Panc1 (cell line): ENCODE results near the gene GRIK3. TPM values are rescaled to one million over a fixed set of nuclear protein-coding genes. Genes with fewer than 3 reads are reported as not detected.
"Not testable (repeated sequence)": the region's sequence is repeated elsewhere in the genome, so short reads cannot be mapped to it uniquely, and the experiment has no call there.

Experiments used
- ATAC-seq: fragments of 200-7000 bp; cut with Tn5 transposase; 2 replicates; pipeline ENCODE4 v1.9.1; 2020; ENCODE audit warnings: mild to moderate bottlenecking, moderate library complexity
- BruUV-seq: library from RNA; stranded (reverse); fragments of 400-500 nt; replicated peaks from 2 replicates; lab custom pipeline; 2021; lab: Mats Ljungman, UMichigan
- CTCF ChIA-PET: fragments of 300-600 bp; sonication (Branson Sonifier 250); formaldehyde crosslinking; loops from one replicate; lab custom pipeline; 2022; ENCODE audit warnings: antibody characterized with exemption; lab: Charles Lee
- POLR2A ChIA-PET: fragments of 300-600 bp; sonication (Branson Sonifier 250); formaldehyde crosslinking; loops from one replicate; lab custom pipeline; 2022; ENCODE audit warnings: antibody characterized with exemption; lab: Charles Lee
- DNase-seq: peaks from one replicate; pipeline ENCODE4 v3.0.0-alpha.2; 2010; ENCODE audit warnings: low read depth, low spot score
- H3K27ac ChIP-seq: 2 replicates; pipeline ENCODE4 v1.5.1; 2011; ENCODE audit warnings: mild to moderate bottlenecking, low read length, inconsistent platforms
- H3K27me3 ChIP-seq: fragments of 200-500 bp; sonication (Bioruptor generic); 2 replicates; pipeline ENCODE4 v1.6.0; 2014; ENCODE audit warnings: low read length, inconsistent platforms; ENCODE audit not compliant: control insufficient read depth, insufficient read depth
- H3K36me3 ChIP-seq: fragments of 200-500 bp; sonication (Bioruptor generic); 2 replicates; pipeline ENCODE4 v1.5.1; 2014; ENCODE audit warnings: inconsistent platforms, mild to moderate bottlenecking, low read length, moderate library complexity; ENCODE audit not compliant: control insufficient read depth, insufficient read depth
- H3K4me1 ChIP-seq: 2 replicates; pipeline ENCODE4 v1.5.1; 2011; ENCODE audit warnings: inconsistent platforms, mild to moderate bottlenecking, low read length, moderate library complexity; ENCODE audit not compliant: control insufficient read depth, insufficient read depth
- H3K4me3 ChIP-seq, 2 experiments: 2 replicates each; pipeline ENCODE4 v1.5.1; 2011 to 2012; ENCODE audit warnings: low read depth in 2 of 2, low read length in 2 of 2, mild to moderate bottlenecking in 2 of 2, inconsistent platforms in 1 of 2, moderate library complexity in 1 of 2
- H3K9me3 ChIP-seq: fragments of 200-500 bp; sonication (Bioruptor generic); 2 replicates; pipeline ENCODE4 v1.5.1; 2014; ENCODE audit warnings: low read depth, mild to moderate bottlenecking, inconsistent platforms, low read length, moderate library complexity; ENCODE audit not compliant: control insufficient read depth, insufficient read depth
- POLR2AphosphoS5 ChIP-seq: IDR thresholded peaks from 2 replicates; pipeline ENCODE4 v1.6.1; 2012; ENCODE audit warnings: mild to moderate bottlenecking, low read depth, low read length, moderate library complexity
- SIN3A ChIP-seq: IDR thresholded peaks from 2 replicates; pipeline ENCODE4 v1.6.1; 2012; ENCODE audit warnings: low read depth, mild to moderate bottlenecking, low read length, moderate library complexity, borderline replicate concordance; ENCODE audit not compliant: insufficient read depth
- TCF7L2 ChIP-seq: IDR thresholded peaks from 2 replicates; pipeline ENCODE4 v1.6.1; 2011; ENCODE audit warnings: mild to moderate bottlenecking, low read depth, low read length, inconsistent platforms
- in situ Hi-C: cut with HindIII; loops from 2 replicates; pipeline ENCODE4 v1.10.0; 2016; ENCODE audit warnings: low sequenced_read_pairs, low pct_unique_long_range_greater_than_20kb
- intact Hi-C: fragments of 100-400 bp; cut with micrococcal nuclease; formaldehyde crosslinking; loops from one replicate; pipeline ENCODE4 v1.10.0; 2022; ENCODE audit not compliant: unreplicated experiment
- total RNA-seq: library from RNA; stranded (reverse); gene quantifications from one replicate; pipeline ENCODE4 v1.2.1, GENCODE V29; 2021; ENCODE audit not compliant: unreplicated experiment
- TF ChIP-seq, protein P1 (sequence below), 2 experiments: IDR thresholded peaks; 2 replicates each; pipeline ENCODE4 v1.6.1; 2011 to 2012; ENCODE audit warnings: low read depth in 2 of 2, control low read depth in 1 of 2, low read length in 1 of 2, mild to moderate bottlenecking in 1 of 2, moderate library complexity in 1 of 2; ENCODE audit not compliant: insufficient read depth in 1 of 2
- TF ChIP-seq, protein P2 (sequence below): fragments of 450-650 bp; IDR thresholded peaks from 2 replicates; pipeline ENCODE4 v1.5.1; 2017; ENCODE audit warnings: mild to moderate bottlenecking

Gene GRIK3
- total RNA-seq, 1 experiment from 2014 or later: not detected

DNA sequence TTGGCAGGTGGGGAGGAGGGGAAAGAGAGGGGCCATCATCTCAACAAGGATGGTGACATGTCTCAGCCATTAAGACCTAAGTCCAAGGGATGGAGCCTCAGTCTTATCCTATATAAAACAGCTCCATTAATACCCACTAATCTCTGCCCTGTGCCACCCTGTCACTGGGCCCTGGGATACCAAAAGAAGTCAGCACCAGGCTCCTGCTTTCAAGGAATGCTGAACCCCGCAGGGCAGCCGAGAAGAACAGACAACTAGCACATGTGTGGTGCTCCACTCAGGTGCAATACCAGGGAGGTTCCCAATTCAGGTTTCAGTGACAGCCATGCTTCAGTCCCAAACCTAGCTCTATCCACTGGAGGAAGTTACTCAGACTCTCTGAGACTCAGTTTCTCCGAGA is 128.4 kb downstream of the GRIK3 start:
- ChIA-PET POLR2A (no interaction called here), CTCF (no interaction called here)
- H3K4me3 ChIP-seq: no peak overlapping the region
- DNase-seq: no peak
- intact Hi-C loops (no loop called here), in situ Hi-C loops (no loop called here)
- no peaks in the 10 kb centered on the region for H3K36me3 ChIP-seq
- H3K27me3 ChIP-seq: peaks cover 9% of the 10 kb centered on the region; the same call in 1 of the 2 replicates
- H3K9me3 ChIP-seq: no peaks in the 10 kb centered on the region
- no peak overlapping the region for H3K27ac ChIP-seq
- ATAC-seq: no peak
- BruUV-seq: no TSS peak
- TF ChIP-seq, protein P1, sequence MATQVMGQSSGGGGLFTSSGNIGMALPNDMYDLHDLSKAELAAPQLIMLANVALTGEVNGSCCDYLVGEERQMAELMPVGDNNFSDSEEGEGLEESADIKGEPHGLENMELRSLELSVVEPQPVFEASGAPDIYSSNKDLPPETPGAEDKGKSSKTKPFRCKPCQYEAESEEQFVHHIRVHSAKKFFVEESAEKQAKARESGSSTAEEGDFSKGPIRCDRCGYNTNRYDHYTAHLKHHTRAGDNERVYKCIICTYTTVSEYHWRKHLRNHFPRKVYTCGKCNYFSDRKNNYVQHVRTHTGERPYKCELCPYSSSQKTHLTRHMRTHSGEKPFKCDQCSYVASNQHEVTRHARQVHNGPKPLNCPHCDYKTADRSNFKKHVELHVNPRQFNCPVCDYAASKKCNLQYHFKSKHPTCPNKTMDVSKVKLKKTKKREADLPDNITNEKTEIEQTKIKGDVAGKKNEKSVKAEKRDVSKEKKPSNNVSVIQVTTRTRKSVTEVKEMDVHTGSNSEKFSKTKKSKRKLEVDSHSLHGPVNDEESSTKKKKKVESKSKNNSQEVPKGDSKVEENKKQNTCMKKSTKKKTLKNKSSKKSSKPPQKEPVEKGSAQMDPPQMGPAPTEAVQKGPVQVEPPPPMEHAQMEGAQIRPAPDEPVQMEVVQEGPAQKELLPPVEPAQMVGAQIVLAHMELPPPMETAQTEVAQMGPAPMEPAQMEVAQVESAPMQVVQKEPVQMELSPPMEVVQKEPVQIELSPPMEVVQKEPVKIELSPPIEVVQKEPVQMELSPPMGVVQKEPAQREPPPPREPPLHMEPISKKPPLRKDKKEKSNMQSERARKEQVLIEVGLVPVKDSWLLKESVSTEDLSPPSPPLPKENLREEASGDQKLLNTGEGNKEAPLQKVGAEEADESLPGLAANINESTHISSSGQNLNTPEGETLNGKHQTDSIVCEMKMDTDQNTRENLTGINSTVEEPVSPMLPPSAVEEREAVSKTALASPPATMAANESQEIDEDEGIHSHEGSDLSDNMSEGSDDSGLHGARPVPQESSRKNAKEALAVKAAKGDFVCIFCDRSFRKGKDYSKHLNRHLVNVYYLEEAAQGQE (IDR thresholded peaks at IDR 0.05; ENCODE audit: insufficient read depth in 1 of 2, low read depth in 2 of 2, low read length in 1 of 2): no peak
- TF ChIP-seq TCF7L2: no peak
- no peak for TF ChIP-seq SIN3A
- TF ChIP-seq, protein P2, sequence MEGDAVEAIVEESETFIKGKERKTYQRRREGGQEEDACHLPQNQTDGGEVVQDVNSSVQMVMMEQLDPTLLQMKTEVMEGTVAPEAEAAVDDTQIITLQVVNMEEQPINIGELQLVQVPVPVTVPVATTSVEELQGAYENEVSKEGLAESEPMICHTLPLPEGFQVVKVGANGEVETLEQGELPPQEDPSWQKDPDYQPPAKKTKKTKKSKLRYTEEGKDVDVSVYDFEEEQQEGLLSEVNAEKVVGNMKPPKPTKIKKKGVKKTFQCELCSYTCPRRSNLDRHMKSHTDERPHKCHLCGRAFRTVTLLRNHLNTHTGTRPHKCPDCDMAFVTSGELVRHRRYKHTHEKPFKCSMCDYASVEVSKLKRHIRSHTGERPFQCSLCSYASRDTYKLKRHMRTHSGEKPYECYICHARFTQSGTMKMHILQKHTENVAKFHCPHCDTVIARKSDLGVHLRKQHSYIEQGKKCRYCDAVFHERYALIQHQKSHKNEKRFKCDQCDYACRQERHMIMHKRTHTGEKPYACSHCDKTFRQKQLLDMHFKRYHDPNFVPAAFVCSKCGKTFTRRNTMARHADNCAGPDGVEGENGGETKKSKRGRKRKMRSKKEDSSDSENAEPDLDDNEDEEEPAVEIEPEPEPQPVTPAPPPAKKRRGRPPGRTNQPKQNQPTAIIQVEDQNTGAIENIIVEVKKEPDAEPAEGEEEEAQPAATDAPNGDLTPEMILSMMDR: no peak
- no peak for TF ChIP-seq POLR2AphosphoS5
- H3K4me1 ChIP-seq: no peaks in the 10 kb centered on the region

DNA sequence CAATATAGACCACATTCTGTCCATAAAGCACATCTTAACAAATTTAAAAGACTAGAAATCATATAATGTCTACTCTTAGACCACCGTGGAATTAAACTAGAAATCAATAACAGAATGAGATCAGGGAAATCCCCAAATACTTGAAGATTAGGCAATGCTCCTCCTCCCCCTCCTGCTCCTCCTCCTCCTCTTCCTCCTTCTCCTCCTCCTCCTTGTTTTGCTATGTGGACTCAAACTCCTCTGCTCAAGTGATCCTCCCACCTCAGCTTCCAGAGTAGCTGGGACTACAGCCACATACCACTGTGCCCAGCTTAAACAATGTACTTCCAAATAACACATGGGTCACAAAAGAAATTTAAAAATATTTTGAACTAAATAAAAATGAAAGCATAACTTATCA is 134.2 kb downstream of the GRIK3 start:
- no peaks in the 10 kb centered on the region for H3K4me1 ChIP-seq
- no peaks in the 10 kb centered on the region for H3K9me3 ChIP-seq
- H3K27ac ChIP-seq: no peak overlapping the region
- TF ChIP-seq, protein P1 (IDR thresholded peaks at IDR 0.05; ENCODE audit: insufficient read depth in 1 of 2, low read depth in 2 of 2, low read length in 1 of 2): no peak
- TF ChIP-seq POLR2AphosphoS5: no peak
- no peak for TF ChIP-seq SIN3A
- TF ChIP-seq TCF7L2: no peak
- TF ChIP-seq, protein P2: no peak
- no peaks in the 10 kb centered on the region for H3K36me3 ChIP-seq
- in situ Hi-C loops: no loop called here
- DNase-seq (no peak), ATAC-seq (no peak)
- intact Hi-C loops: no loop called here
- BruUV-seq: no TSS peak
- ChIA-PET POLR2A (no interaction called here), CTCF (no interaction called here)
- H3K27me3 ChIP-seq: peaks cover 4% of the 10 kb centered on the region; the same call in 1 of the 2 replicates
- no peak overlapping the region for H3K4me3 ChIP-seq

DNA sequence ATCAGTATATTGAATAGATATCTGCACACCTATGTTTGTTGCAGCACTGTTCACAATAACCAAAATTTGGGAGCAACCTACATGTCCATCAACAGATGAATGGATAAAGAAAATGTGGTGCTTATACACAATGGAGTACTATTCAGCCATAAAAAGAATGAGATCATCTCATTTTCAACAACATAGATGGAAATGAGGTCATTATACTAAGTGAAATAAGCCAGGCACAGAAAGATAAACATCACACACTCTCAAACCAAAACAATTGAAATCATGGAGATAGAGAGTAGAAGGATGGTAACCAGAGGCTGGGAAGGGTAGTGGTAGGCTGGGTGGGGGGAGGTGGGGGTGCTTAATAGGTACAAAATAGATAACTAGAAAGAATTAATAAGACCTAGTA is 136.5 kb downstream of the GRIK3 start:
- intact Hi-C loops, ATAC-seq, H3K27ac ChIP-seq, H3K9me3 ChIP-seq, H3K36me3 ChIP-seq, BruUV-seq, H3K27me3 ChIP-seq, in situ Hi-C loops, H3K4me1 ChIP-seq, CTCF ChIA-PET, POLR2A ChIA-PET, DNase-seq, H3K4me3 ChIP-seq: not testable (repeated sequence)
